B cell (primary cell): ENCODE results near the gene CNTN3. TPM values are rescaled to one million over a fixed set of nuclear protein-coding genes. Genes with fewer than 3 reads are reported as not detected.

Source experiments
- ATAC-seq: fragments of 200-7000 bp; cut with Tn5 transposase; one replicate; pipeline ENCODE4 v1.10.0; 2021; ENCODE audit warnings: low read depth, mild to moderate bottlenecking, moderate number of reproducible peaks, moderate library complexity
- CTCF ChIA-PET: fragments of 350-600 bp; sonication (Branson Sonifier 250); formaldehyde crosslinking; loops from one replicate; lab custom pipeline; 2021; ENCODE audit warnings: antibody characterized with exemption, inconsistent platforms; lab: Charles Lee
- POLR2A ChIA-PET: fragments of 350-600 bp; sonication (Branson Sonifier 250); formaldehyde crosslinking; loops from one replicate; lab custom pipeline; 2021; ENCODE audit warnings: antibody characterized with exemption; lab: Charles Lee
- DNase-seq: peaks from one replicate; pipeline ENCODE4 v3.0.0; 2013
- H2AFZ ChIP-seq: 2 replicates; pipeline ENCODE4 v1.6.1; 2012; ENCODE audit warnings: mild to moderate bottlenecking, low read depth, low read length; ENCODE audit not compliant: insufficient read depth, poor library complexity, severe bottlenecking
- H3K27ac ChIP-seq, 2 donors: 1 replicate in 1 of 2; 2 replicates in 1 of 2; pipeline ENCODE4 v1.5.1; 2012 to 2013; ENCODE audit warnings: low read length in 2 of 2, mild to moderate bottlenecking in 2 of 2, moderate library complexity in 1 of 2
- H3K27me3 ChIP-seq, 4 experiments: fragments of 200-600 bp in 1 of 4; sonication (generic) in 1 of 4; replicated peaks in 1 of 4; 1 replicate in 2 of 4; 2 replicates in 2 of 4; pipeline versions ENCODE4 v1.6.1 to v1.7.0; 2013 to 2016; ENCODE audit warnings: low read length in 3 of 4, mild to moderate bottlenecking in 2 of 4, mixed read lengths in 1 of 4, moderate library complexity in 1 of 4; ENCODE audit not compliant: insufficient read depth in 4 of 4, control insufficient read depth in 3 of 4; ENCODE audit errors: control extremely low read depth in 1 of 4
- H3K36me3 ChIP-seq, 2 experiments: replicated peaks in 1 of 2; 1 replicate in 1 of 2; 2 replicates in 1 of 2; pipeline versions ENCODE4 v1.6.1 to v1.7.1; 2013; ENCODE audit warnings: low read length in 1 of 2; ENCODE audit not compliant: insufficient read depth in 2 of 2, control insufficient read depth in 1 of 2; ENCODE audit errors: control extremely low read depth in 1 of 2, extremely low read depth in 1 of 2
- H3K4me1 ChIP-seq, 2 donors: fragments of 200-600 bp in 1 of 2; sonication (generic) in 1 of 2; 1 replicate in 1 of 2; 2 replicates in 1 of 2; pipeline versions ENCODE4 v1.5.1 to v1.6.1; 2013 to 2017; ENCODE audit warnings: low read length in 2 of 2; ENCODE audit not compliant: control insufficient read depth in 2 of 2, insufficient read depth in 2 of 2
- H3K4me2 ChIP-seq: replicated peaks from 2 replicates; pipeline ENCODE3; 2012; ENCODE audit warnings: mild to moderate bottlenecking, low read depth, low read length; ENCODE audit not compliant: poor library complexity, severe bottlenecking
- H3K4me3 ChIP-seq, 5 experiments: fragments of 200-600 bp in 1 of 5; sonication (generic) in 1 of 5; 1 replicate in 3 of 5; 2 replicates in 2 of 5; pipeline versions ENCODE4 v1.5.1 to v1.7.0; 2011 to 2016; ENCODE audit warnings: low read length in 4 of 5, mild to moderate bottlenecking in 4 of 5, low read depth in 2 of 5, control low read depth in 1 of 5, moderate library complexity in 1 of 5; ENCODE audit not compliant: insufficient read depth in 1 of 5; ENCODE audit errors: control extremely low read depth in 1 of 5, extremely low read depth in 1 of 5
- H3K79me2 ChIP-seq: fragments of 200-600 bp; sonication (generic); one replicate; pipeline ENCODE4 v1.6.0; 2016; ENCODE audit warnings: low read length; ENCODE audit not compliant: control insufficient read depth, insufficient read depth
- H3K9ac ChIP-seq: fragments of 200-600 bp; sonication (generic); 2 replicates; pipeline ENCODE4 v1.6.1; 2017; ENCODE audit warnings: mild to moderate bottlenecking, low read length, moderate library complexity
- H3K9me3 ChIP-seq, 3 donors: one replicate each; pipeline versions ENCODE4 v1.6.1 to v1.7.1; 2013; ENCODE audit warnings: low read length in 2 of 3; ENCODE audit not compliant: control insufficient read depth in 2 of 3, insufficient read depth in 1 of 3; ENCODE audit errors: control extremely low read depth in 1 of 3
- H4K20me1 ChIP-seq: 2 replicates; pipeline ENCODE4 v1.6.0; 2012; ENCODE audit warnings: mild to moderate bottlenecking, low read length; ENCODE audit not compliant: insufficient read depth, control insufficient read depth, poor library complexity, severe bottlenecking
- H3K27ac Mint-ChIP-seq: one replicate; pipeline ENCODE4 v1.8.0; 2021; ENCODE audit warnings: mixed read lengths
- H3K27me3 Mint-ChIP-seq: one replicate; pipeline ENCODE4 v1.8.0; 2021; ENCODE audit warnings: mixed read lengths
- H3K4me1 Mint-ChIP-seq: one replicate; pipeline ENCODE4 v1.8.0; 2021; ENCODE audit warnings: mixed read lengths
- H3K4me3 Mint-ChIP-seq: one replicate; pipeline ENCODE4 v1.8.0; 2021; ENCODE audit warnings: mixed read lengths
- H3K9me3 Mint-ChIP-seq: one replicate; pipeline ENCODE4 v1.8.0; 2022; ENCODE audit warnings: mixed read lengths; ENCODE audit not compliant: insufficient read depth
- EZH2 ChIP-seq: IDR thresholded peaks from 2 replicates; pipeline ENCODE4 v1.6.1; 2012; ENCODE audit warnings: borderline replicate concordance, low read depth, mild to moderate bottlenecking, moderate library complexity, low read length; ENCODE audit not compliant: insufficient read depth, poor library complexity, severe bottlenecking
- WGBS: methylation state at CpG from one replicate; pipeline ENCODE4 v1.1.5; 2013; ENCODE audit warnings: missing lambda C conversion rate; ENCODE audit not compliant: insufficient coverage; 5-methylcytosine and 5-hydroxymethylcytosine counted together
- intact Hi-C: fragments of 100-400 bp; cut with micrococcal nuclease; formaldehyde crosslinking; loops from one replicate; pipeline ENCODE4 v1.10.0; 2022
- polyA plus RNA-seq: library from polyadenylated mRNA; depleted of rRNA; stranded (reverse); fragments of >200 nt; gene quantifications from 2 replicates; pipeline ENCODE4 v1.2.3, GENCODE V29; 2012
- total RNA-seq, 2 donors: library from RNA; stranded (reverse); fragments of 120-200 nt in 1 of 2; gene quantifications; 1 replicate in 1 of 2; 2 replicates in 1 of 2; pipeline versions ENCODE4 v1.2.3 to v1.2.4, GENCODE V29; 2013 to 2022
- TF ChIP-seq, protein P1 (sequence below): fragments of 200-600 bp; IDR thresholded peaks from one replicate; pipeline ENCODE4 v1.8.0; 2022; ENCODE audit warnings: antibody characterized with exemption, mild to moderate bottlenecking

The CNTN3 gene
- total and polyA plus RNA-seq, 2 donors (not counting 1 experiment from before 2014, with no cell fraction given): not detected

DNA sequence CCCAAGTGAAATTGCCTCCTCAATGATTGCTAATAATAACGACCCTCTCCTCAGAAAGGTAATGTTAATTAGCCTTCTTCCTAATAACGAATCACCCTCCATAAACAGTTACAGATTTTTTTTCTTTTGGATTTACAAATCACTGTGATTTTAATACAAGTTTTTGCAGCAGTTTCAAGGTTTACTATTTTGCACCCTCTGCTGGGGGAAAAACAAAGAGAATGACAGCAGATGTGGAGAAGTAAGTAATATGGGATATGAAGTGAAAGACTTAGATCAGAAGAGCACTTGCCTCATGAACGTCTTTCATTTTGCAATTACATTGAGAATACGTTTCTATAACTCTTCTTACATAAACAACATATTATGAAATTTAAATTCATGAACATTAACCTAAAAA lies 16.1 kb upstream of the CNTN3 start:
- POLR2A ChIA-PET: no interaction called here
- Histone ChIP-seq H3K9ac (no peak overlapping the region), H2AFZ (no peak overlapping the region), H3K4me2 (no peak overlapping the region), H3K4me1 (no peaks in the 10 kb centered on the region), H4K20me1 (no peaks in the 10 kb centered on the region), H3K36me3 (no peaks in the 10 kb centered on the region), H3K4me3 (no peak overlapping the region), H3K27ac (no peak overlapping the region), H3K9me3 (no peaks in the 10 kb centered on the region), H3K79me2 (no peaks in the 10 kb centered on the region), H3K27me3 (no peaks in the 10 kb centered on the region)
- Mint-ChIP-seq H3K27ac (no peak overlapping the region), H3K9me3 (peaks cover 3% of the 10 kb centered on the region), H3K27me3 (no peaks in the 10 kb centered on the region), H3K4me3 (no peak overlapping the region), H3K4me1 (no peaks in the 10 kb centered on the region)
- DNase-seq: no peak
- intact Hi-C loops: no loop called here
- no peak for ATAC-seq
- CTCF ChIA-PET: no interaction called here
- WGBS: no CpG with 5 or more reads among the region's 4 CpGs
- no peak for TF ChIP-seq EZH2
- TF ChIP-seq, protein P1, sequence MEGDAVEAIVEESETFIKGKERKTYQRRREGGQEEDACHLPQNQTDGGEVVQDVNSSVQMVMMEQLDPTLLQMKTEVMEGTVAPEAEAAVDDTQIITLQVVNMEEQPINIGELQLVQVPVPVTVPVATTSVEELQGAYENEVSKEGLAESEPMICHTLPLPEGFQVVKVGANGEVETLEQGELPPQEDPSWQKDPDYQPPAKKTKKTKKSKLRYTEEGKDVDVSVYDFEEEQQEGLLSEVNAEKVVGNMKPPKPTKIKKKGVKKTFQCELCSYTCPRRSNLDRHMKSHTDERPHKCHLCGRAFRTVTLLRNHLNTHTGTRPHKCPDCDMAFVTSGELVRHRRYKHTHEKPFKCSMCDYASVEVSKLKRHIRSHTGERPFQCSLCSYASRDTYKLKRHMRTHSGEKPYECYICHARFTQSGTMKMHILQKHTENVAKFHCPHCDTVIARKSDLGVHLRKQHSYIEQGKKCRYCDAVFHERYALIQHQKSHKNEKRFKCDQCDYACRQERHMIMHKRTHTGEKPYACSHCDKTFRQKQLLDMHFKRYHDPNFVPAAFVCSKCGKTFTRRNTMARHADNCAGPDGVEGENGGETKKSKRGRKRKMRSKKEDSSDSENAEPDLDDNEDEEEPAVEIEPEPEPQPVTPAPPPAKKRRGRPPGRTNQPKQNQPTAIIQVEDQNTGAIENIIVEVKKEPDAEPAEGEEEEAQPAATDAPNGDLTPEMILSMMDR: no peak

- no peak overlapping the region for H3K4me3 ChIP-seq
Measured at GRCh38 chr3:74626011-74626410, 11.6 kb upstream of the CNTN3 start.

More at GRCh38 chr3:74626011-74626410, 11.6 kb upstream of the CNTN3 start:
- Mint-ChIP-seq H3K27me3 (no peaks in the 10 kb centered on the region), H3K27ac (no peak overlapping the region), H3K4me3 (no peak overlapping the region), H3K9me3 (peaks cover 3% of the 10 kb centered on the region), H3K4me1 (no peaks in the 10 kb centered on the region)
- 86% methylated on average over 1 of the region's 2 CpGs for WGBS
- Histone ChIP-seq H4K20me1 (no peaks in the 10 kb centered on the region), H3K36me3 (no peaks in the 10 kb centered on the region), H3K79me2 (no peaks in the 10 kb centered on the region), H3K4me2 (no peak overlapping the region), H3K27me3 (no peaks in the 10 kb centered on the region), H3K4me1 (no peaks in the 10 kb centered on the region), H3K27ac (no peak overlapping the region), H2AFZ (no peak overlapping the region), H3K9me3 (no peaks in the 10 kb centered on the region), H3K9ac (no peak overlapping the region)
- intact Hi-C loops: no loop called here
- CTCF ChIA-PET: no interaction called here
- no peak for ATAC-seq
- POLR2A ChIA-PET: no interaction called here
- TF ChIP-seq EZH2: no peak
- TF ChIP-seq, protein P1: no peak
- no peak for DNase-seq
